ENCODE measurements around the gene MAG. TPM values are rescaled to one million over a fixed set of nuclear protein-coding genes. Genes with fewer than 3 reads are reported as not detected.

MAG gene
- total and polyA plus RNA-seq, 9 of the 15 experiments (the other 6 are each of a cell fraction or from before 2014, with no cell fraction given): 0.11 to 10.0 (median 1.6) TPM

GRCh38 chr19:35331551-35332214 lies 39.7 kb downstream of the MAG start:
- BruUV-seq (replicated peaks): no TSS peak
- in situ Hi-C loops (cut with MboI): loop anchor here (10.0 kb wide), 1 partner anchor 57 kb away; no protein-coding TSS in a partner anchor

More at GRCh38 chr19:35331551-35332214, 39.7 kb downstream of the MAG start:
- Histone ChIP-seq H3K79me2 (ENCODE audit: control insufficient read depth, insufficient read depth, low read length) (no peaks in the 10 kb centered on the region), H3K4me2 (ENCODE audit: insufficient read depth, low read length) (no peak overlapping the region), H3K4me3 (no peak overlapping the region), H3K9me3 (replicated peaks; ENCODE audit: control insufficient read depth, insufficient read depth, low read depth, low read length) (no peaks in the 10 kb centered on the region), H3K27ac (ENCODE audit: extremely low read depth, low read depth, low read length) (no peak overlapping the region), H3K4me1 (replicated peaks in 1 of 2; ENCODE audit: control insufficient read depth in 2 of 2, insufficient read depth in 2 of 2, low read length in 2 of 2) (peaks cover 2 to 8% of the 10 kb centered on the region in 2 experiments; a peak in 4 of 5 replicates), H3K36me3 (ENCODE audit: control insufficient read depth, insufficient read depth, low read length) (no peaks in the 10 kb centered on the region), H3K9me1 (ENCODE audit: control insufficient read depth, insufficient read depth, low read length) (no peaks in the 10 kb centered on the region), H3K27me3 (ENCODE audit: control insufficient read depth in 2 of 2, insufficient read depth in 2 of 2, low read length in 2 of 2) (no peaks in the 10 kb centered on the region), H3K9ac (ENCODE audit: insufficient read depth in 1 of 2, low read depth in 2 of 2, low read length in 2 of 2) (no peak overlapping the region), H4K20me1 (replicated peaks; ENCODE audit: control insufficient read depth, insufficient read depth, low read length) (no peaks in the 10 kb centered on the region), H2AFZ (ENCODE audit: low read depth, low read length) (no peak overlapping the region)
- no peak for TF ChIP-seq MAFF (IDR thresholded peaks at IDR 0.05; ENCODE audit: low read length)
- no peak for TF ChIP-seq FOXK1 (CRISPR knock-in tag; IDR thresholded peaks at IDR 0.05; ENCODE audit: borderline replicate concordance)
- no peak for TF ChIP-seq HIVEP1 (CRISPR knock-in tag; IDR thresholded peaks at IDR 0.05)
- TF ChIP-seq ZFX (CRISPR knock-in tag; IDR thresholded peaks at IDR 0.05): no peak
- TF ChIP-seq POU5F1 (IDR thresholded peaks at IDR 0.05; ENCODE audit: borderline replicate concordance, low read depth, low read length, partially characterized antibody): no peak
- no peak for TF ChIP-seq ASH1L (IDR thresholded peaks at IDR 0.05; ENCODE audit: borderline replicate concordance, low read depth, partially characterized antibody)
- no peak for TF ChIP-seq CEBPZ (IDR thresholded peaks at IDR 0.05; ENCODE audit: borderline replicate concordance, low read depth, low read length)
- TF ChIP-seq SETDB1 (IDR thresholded peaks at IDR 0.05; ENCODE audit: low read length): no peak
- no peak for TF ChIP-seq ZBTB34 (CRISPR knock-in tag; IDR thresholded peaks at IDR 0.05)
- TF ChIP-seq POLR2H (tag; IDR thresholded peaks at IDR 0.05; ENCODE audit: low read depth): no peak
- no peak for TF ChIP-seq MXI1 (IDR thresholded peaks at IDR 0.05; ENCODE audit: low read depth, low read length)
- no peak for ATAC-seq
- peak in 1 of 4 experiments; percentile 3 for DNase-seq (ENCODE audit: extremely low read depth in 1 of 4, low spot score in 3 of 4)
- 38% methylated on average over 11 of the region's 14 CpGs for WGBS (ENCODE audit: insufficient coverage, low coverage, missing lambda C conversion rate)
- intact Hi-C loops (cut with micrococcal nuclease): no loop called here
- ChIA-PET CTCF (ENCODE audit: low intra/inter-chr PET ratio) (no interaction called here), POLR2A (no interaction called here)
- FAIRE-seq: no peak

Data from K562 (cell line).